AG04449 (cell line): Measurements from ENCODE around the gene PCBP3.

Experiments
- CTCF ChIA-PET: fragments of 350-600 bp; formaldehyde crosslinking; extraction: SDS; loops from one replicate; lab custom pipeline; 2021; ENCODE audit warnings: antibody characterized with exemption; lab: Yijun Ruan, JAX
- POLR2A ChIA-PET: fragments of 400-600, 350-600 bp; formaldehyde crosslinking; extraction: SDS; loops from one replicate; lab custom pipeline; 2020; ENCODE audit warnings: antibody characterized with exemption, inconsistent platforms; lab: Yijun Ruan, JAX
- DNase-seq: peaks from one replicate; pipeline ENCODE4 v3.0.0-alpha.2; 2010; ENCODE audit warnings: low read depth, low spot score
- H3K4me3 ChIP-seq: 2 replicates; pipeline ENCODE4 v1.5.1; 2011; ENCODE audit warnings: low read depth, mild to moderate bottlenecking, control low read depth, low read length
- CTCF ChIP-seq: IDR thresholded peaks from one replicate; pipeline ENCODE4 v1.5.1; 2011; ENCODE audit warnings: mild to moderate bottlenecking, moderate library complexity, low read length, control low read depth, inconsistent platforms; ENCODE audit not compliant: insufficient read depth; ENCODE audit errors: missing control alignments

Gene PCBP3

GRCh38 chr21:45899317-45900033 lies 255.9 kb downstream of the PCBP3 start:
- H3K4me3 ChIP-seq: no peak overlapping the region
- no peak for TF ChIP-seq CTCF
- CTCF ChIA-PET: no interaction called here
- POLR2A ChIA-PET: no interaction called here
- no peak for DNase-seq

GRCh38 chr21:45900034-45900868 lies 256.7 kb downstream of the PCBP3 start:
- no peak for DNase-seq
- no peak for TF ChIP-seq CTCF
- POLR2A ChIA-PET: no interaction called here
- CTCF ChIA-PET: no interaction called here
- H3K4me3 ChIP-seq: no peak overlapping the region

- no peak for DNase-seq
- no peak overlapping the region for H3K4me3 ChIP-seq
- TF ChIP-seq CTCF: no peak
- ChIA-PET CTCF (interaction anchor here (1.1 kb wide), 1 partner anchor 20 kb away, joined by 3 read pairs; no protein-coding TSS in a partner anchor), POLR2A (no interaction called here)
Measured at GRCh38 chr21:45901061-45901690, 257.7 kb downstream of the PCBP3 start.

- no peak for TF ChIP-seq CTCF
- no peak overlapping the region for H3K4me3 ChIP-seq
- CTCF ChIA-PET: no interaction called here
- DNase-seq: no peak
- POLR2A ChIA-PET: no interaction called here
Measured at GRCh38 chr21:45902292-45902995, 258.9 kb downstream of the PCBP3 start.

- no peak for DNase-seq
- CTCF ChIA-PET: interaction anchor here (1.1 to 1.4 kb wide), 3 partner anchors 18 to 25 kb away, joined by 3 to 8 read pairs (median 6); no protein-coding TSS in a partner anchor
- H3K4me3 ChIP-seq: no peak overlapping the region
- POLR2A ChIA-PET: no interaction called here
- TF ChIP-seq CTCF: no peak
Measured at GRCh38 chr21:45905196-45905595, 261.7 kb downstream of the PCBP3 start.
